ENCODE data around the gene LHPP.

The LHPP gene

DNA sequence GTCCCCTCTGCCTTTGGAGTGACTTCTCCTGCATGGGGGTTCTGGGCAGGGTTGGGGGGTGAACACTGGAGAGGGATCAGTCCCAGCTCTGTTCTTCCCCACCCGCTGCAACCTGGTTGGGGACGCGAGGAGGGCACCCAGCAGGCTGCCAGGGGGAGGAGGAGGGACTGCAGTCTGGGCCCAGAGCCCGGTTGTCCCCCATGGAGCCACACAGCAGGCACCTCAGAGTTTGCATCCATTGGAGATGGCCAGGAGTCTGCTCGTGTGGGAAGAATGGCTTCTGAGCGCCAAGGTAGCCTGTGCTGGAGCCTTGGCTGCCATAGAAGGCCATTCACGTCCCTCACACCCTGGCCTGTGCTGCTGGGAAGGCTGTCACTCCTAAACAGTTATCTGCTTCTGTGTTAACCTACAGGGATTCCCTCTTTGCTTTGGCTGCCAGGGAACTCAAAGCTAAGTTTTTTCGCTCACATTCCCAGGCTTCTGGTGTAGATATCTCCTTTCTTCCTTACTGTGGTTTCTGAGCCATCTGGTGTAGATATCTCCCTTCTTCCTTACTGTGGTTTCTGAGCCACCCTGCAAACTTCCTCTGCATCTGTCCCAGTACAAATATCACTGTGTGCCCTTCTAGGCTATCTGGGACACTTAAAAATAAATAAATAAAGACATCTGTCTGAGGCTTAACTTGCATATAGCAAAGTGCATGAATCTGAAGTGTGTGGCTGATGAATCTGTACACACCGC lies 133.7 kb downstream of the LHPP start:
- Mint-ChIP-seq H3K4me3 (no peak overlapping the region), H3K27ac (no peak overlapping the region), H3K9me3 (peaks cover 9% of the 10 kb centered on the region), H3K36me3 (ENCODE audit: low read depth) (peaks cover 4% of the 10 kb centered on the region), H3K27me3 (ENCODE audit: low read depth) (peaks cover 4% of the 10 kb centered on the region), H3K4me1 (peaks cover 4% of the 10 kb centered on the region)
- TF ChIP-seq, protein P1, sequence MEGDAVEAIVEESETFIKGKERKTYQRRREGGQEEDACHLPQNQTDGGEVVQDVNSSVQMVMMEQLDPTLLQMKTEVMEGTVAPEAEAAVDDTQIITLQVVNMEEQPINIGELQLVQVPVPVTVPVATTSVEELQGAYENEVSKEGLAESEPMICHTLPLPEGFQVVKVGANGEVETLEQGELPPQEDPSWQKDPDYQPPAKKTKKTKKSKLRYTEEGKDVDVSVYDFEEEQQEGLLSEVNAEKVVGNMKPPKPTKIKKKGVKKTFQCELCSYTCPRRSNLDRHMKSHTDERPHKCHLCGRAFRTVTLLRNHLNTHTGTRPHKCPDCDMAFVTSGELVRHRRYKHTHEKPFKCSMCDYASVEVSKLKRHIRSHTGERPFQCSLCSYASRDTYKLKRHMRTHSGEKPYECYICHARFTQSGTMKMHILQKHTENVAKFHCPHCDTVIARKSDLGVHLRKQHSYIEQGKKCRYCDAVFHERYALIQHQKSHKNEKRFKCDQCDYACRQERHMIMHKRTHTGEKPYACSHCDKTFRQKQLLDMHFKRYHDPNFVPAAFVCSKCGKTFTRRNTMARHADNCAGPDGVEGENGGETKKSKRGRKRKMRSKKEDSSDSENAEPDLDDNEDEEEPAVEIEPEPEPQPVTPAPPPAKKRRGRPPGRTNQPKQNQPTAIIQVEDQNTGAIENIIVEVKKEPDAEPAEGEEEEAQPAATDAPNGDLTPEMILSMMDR (IDR thresholded peaks at IDR 0.05; ENCODE audit: unreplicated experiment in 3 of 3), result no peak

DNA sequence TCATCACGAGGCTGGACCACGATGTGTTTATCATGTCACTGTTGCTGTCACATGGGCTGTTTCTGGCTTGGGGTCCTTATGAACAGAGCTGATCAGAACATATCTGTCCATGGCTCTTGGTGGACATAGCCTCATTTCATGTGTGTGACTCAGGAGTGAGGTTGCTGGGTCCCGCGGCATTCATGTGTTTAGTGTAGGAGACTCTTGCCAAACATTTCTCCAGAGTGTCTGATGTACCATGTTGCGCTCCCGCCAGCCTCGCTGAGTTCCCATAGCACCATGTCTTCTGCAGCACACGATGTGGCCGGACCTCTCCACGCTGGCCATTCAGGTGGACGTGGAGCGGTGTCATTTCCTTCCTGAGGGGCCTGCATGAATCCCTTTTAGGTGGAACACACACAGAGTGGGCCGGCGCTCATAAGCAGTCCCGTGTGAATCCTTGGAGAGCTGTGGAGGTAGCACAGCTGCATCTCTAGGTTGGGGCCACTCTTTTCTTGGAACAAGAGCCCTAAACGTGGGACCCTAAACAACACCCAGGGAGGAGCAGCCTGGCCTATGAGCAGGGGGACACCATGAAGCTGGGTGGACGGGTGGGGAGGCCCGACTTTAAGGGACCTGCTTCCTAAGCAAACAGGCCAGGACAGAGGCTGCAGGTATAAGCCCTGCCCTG lies 134.6 kb downstream of the LHPP start:
- H3K36me3 Mint-ChIP-seq (ENCODE audit: low read depth), result no peaks in the 10 kb centered on the region
- no peak overlapping the region for H3K27ac Mint-ChIP-seq
- H3K4me3 Mint-ChIP-seq, result no peak overlapping the region
- H3K4me1 Mint-ChIP-seq, result no peaks in the 10 kb centered on the region
- H3K27me3 Mint-ChIP-seq (ENCODE audit: low read depth), result peaks cover 4% of the 10 kb centered on the region
- TF ChIP-seq, protein P1 (IDR thresholded peaks at IDR 0.05; ENCODE audit: unreplicated experiment in 3 of 3), result no peak
- H3K9me3 Mint-ChIP-seq, result peaks cover 5% of the 10 kb centered on the region

DNA sequence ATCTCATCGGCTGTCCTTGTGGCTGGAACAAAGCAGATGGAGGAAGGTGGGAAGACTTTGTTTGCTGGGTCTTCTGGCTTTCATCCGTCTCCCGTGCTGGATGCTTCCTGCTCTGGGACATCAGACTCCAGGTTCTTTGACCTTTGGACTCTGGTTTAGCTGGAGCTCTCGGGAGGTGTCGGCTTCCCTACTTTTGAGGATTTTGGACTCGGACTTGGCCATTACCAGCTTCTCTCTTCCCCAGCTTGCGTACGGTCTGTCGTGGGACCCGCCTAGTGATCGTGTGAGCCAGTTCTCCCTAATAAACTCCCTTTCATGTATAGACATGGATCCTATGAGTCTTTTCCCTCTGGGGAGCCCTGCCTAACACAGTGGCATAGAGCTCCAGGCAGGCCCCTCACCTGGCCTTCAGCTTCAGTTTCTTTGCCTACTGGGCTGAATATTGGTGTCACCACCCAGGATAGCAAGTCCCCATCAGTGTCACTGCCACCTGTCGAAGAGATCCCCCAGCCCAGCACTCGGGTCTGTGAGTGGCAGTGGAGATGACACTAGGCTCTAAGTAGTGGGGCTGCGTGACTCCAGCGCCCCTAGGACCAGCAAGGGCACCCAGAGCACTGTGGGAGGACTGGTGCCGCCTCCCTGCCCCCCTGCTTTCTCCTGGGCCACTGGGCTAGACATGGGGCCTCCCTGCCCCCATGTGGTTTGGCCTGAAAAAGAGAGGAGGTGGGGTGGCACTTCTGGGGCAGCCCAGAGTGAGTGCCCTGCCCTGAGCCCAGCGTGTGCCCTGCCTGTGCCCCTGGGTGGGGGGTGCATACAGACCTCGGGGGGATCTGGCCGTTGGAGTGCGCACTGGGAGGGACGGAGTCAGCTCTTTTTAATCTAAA lies 135.6 kb downstream of the LHPP start:
- H3K4me3 Mint-ChIP-seq, result no peak overlapping the region
- H3K27me3 Mint-ChIP-seq (ENCODE audit: low read depth), result no peaks in the 10 kb centered on the region
- no peaks in the 10 kb centered on the region for H3K9me3 Mint-ChIP-seq
- no peaks in the 10 kb centered on the region for H3K36me3 Mint-ChIP-seq (ENCODE audit: low read depth)
- TF ChIP-seq, protein P1 (IDR thresholded peaks at IDR 0.05; ENCODE audit: unreplicated experiment in 3 of 3), result no peak
- H3K4me1 Mint-ChIP-seq, result no peaks in the 10 kb centered on the region
- H3K27ac Mint-ChIP-seq, result no peak overlapping the region

DNA sequence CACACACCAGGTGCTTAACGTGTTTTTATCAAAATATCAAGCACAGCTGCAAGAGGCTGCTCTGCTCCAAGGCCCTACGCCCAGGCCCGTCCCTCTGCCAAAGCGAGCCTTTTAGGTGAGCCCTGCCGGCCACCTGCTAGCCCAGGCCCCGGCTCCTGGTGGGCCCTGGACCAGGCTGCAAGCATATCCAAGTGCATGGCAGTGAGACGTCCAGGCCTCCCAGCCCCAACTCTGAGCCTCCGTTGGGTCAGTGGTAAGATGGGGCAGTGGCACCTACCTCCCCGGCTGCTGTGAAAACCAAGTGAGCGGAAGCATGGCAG lies 136.2 kb downstream of the LHPP start:
- no peak overlapping the region for H3K4me3 Mint-ChIP-seq
- no peaks in the 10 kb centered on the region for H3K4me1 Mint-ChIP-seq
- TF ChIP-seq, protein P1 (IDR thresholded peaks at IDR 0.05; ENCODE audit: unreplicated experiment in 3 of 3), result no peak
- no peaks in the 10 kb centered on the region for H3K9me3 Mint-ChIP-seq
- no peaks in the 10 kb centered on the region for H3K36me3 Mint-ChIP-seq (ENCODE audit: low read depth)
- H3K27me3 Mint-ChIP-seq (ENCODE audit: low read depth), result no peaks in the 10 kb centered on the region
- no peak overlapping the region for H3K27ac Mint-ChIP-seq

DNA sequence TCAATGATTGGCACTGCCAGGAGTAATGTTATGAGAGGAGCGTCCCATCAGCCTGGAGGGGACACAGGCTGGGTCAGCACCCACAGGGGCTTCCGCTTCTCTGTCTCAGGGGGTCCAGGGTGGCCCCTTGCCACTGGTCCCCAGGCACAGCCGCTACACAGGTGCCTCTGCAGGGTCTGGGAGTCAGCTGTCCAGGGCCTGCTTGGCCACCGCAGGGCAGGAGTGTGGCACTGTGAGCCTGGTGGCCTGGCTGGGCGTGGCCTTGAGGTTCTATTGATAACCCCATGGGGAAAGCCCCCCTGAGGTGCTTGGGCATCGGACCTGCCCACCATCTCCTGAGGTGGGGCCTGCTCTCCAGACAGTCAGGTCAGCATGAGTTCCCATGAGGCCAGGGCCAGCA lies 136.6 kb downstream of the LHPP start:
- no peaks in the 10 kb centered on the region for H3K36me3 Mint-ChIP-seq (ENCODE audit: low read depth)
- no peaks in the 10 kb centered on the region for H3K27me3 Mint-ChIP-seq (ENCODE audit: low read depth)
- TF ChIP-seq, protein P1 (IDR thresholded peaks at IDR 0.05; ENCODE audit: unreplicated experiment in 3 of 3), result no peak

More for the DNA sequence above, 136.6 kb downstream of the LHPP start:
- Mint-ChIP-seq H3K4me3 (no peak overlapping the region), H3K27ac (no peak overlapping the region), H3K9me3 (no peaks in the 10 kb centered on the region), H3K4me1 (no peaks in the 10 kb centered on the region)
